T-cell (primary cell): Measurements from ENCODE around the gene ZBTB14. TPM values are rescaled to one million over a fixed set of nuclear protein-coding genes. Genes with fewer than 3 reads are reported as not detected.
A peak's percentile ranks its signal among the peaks of the same experiment; 100 is the strongest.

Experiments
- ATAC-seq, 4 experiments: fragments of 200-7000 bp in 3 of 4; fragments of 150-1000 bp in 1 of 4; cut with Tn5 transposase; replicated peaks in 1 of 4; 1 replicate in 3 of 4; 2 replicates in 1 of 4; pipeline ENCODE4 v1.10.0; 2021; ENCODE audit warnings: moderate library complexity in 3 of 4, mild to moderate bottlenecking in 2 of 4, moderate number of reproducible peaks in 1 of 4
- CTCF ChIA-PET, 2 donors: fragments of 300-600 bp; sonication (Branson Sonifier 250); formaldehyde crosslinking; loops; one replicate each; lab custom pipeline; 2022; ENCODE audit warnings: antibody characterized with exemption in 2 of 2; lab: Charles Lee
- POLR2A ChIA-PET, 2 donors: fragments of 300-600 bp; sonication (Branson Sonifier 250); formaldehyde crosslinking; loops; one replicate each; lab custom pipeline; 2022; ENCODE audit warnings: antibody characterized with exemption in 2 of 2; lab: Charles Lee
- DNase-seq, 35 experiments: peaks; one replicate each; pipeline versions ENCODE4 v3.0.0 to v3.0.0-alpha.2; 2013 to 2023
- H3K27ac ChIP-seq: one replicate; pipeline ENCODE4 v1.5.1; 2013; ENCODE audit warnings: low read length
- H3K27me3 ChIP-seq, 2 experiments: replicated peaks in 1 of 2; 1 replicate in 1 of 2; 2 replicates in 1 of 2; pipeline versions ENCODE4 v1.6.1 to v1.7.0; 2013; ENCODE audit warnings: low read length in 1 of 2, mixed read lengths in 1 of 2; ENCODE audit not compliant: control insufficient read depth in 2 of 2, insufficient read depth in 2 of 2; ENCODE audit errors: extremely low read depth in 1 of 2
- H3K36me3 ChIP-seq, 2 donors: 1 replicate in 1 of 2; 2 replicates in 1 of 2; pipeline versions ENCODE4 v1.6.1 to v1.7.0; 2013; ENCODE audit warnings: low read length in 1 of 2; ENCODE audit not compliant: control insufficient read depth in 2 of 2, insufficient read depth in 1 of 2; ENCODE audit errors: extremely low read depth in 1 of 2
- H3K4me1 ChIP-seq, 2 experiments: 1 replicate in 1 of 2; 2 replicates in 1 of 2; pipeline versions ENCODE4 v1.6.1 to v1.7.0; 2013; ENCODE audit warnings: low read length in 2 of 2, mixed read lengths in 1 of 2; ENCODE audit not compliant: insufficient read depth in 2 of 2, control insufficient read depth in 1 of 2; ENCODE audit errors: extremely low read depth in 1 of 2
- H3K4me3 ChIP-seq, 2 donors: 1 replicate in 1 of 2; 2 replicates in 1 of 2; pipeline versions ENCODE4 v1.5.1 to v1.7.0; 2013; ENCODE audit warnings: mild to moderate bottlenecking in 2 of 2, low read length in 1 of 2, moderate library complexity in 1 of 2; ENCODE audit not compliant: control insufficient read depth in 1 of 2; ENCODE audit errors: extremely low read depth in 1 of 2
- H3K9me3 ChIP-seq: 2 replicates; pipeline ENCODE4 v1.7.0; 2013
- H3K27ac Mint-ChIP-seq, 2 donors: one replicate each; pipeline ENCODE4 v1.8.0; 2020 to 2021; ENCODE audit warnings: mild to moderate bottlenecking in 2 of 2, mixed read lengths in 2 of 2
- H3K27me3 Mint-ChIP-seq, 2 donors: one replicate each; pipeline ENCODE4 v1.8.0; 2021 to 2022; ENCODE audit warnings: mixed read lengths in 2 of 2
- H3K36me3 Mint-ChIP-seq: one replicate; pipeline ENCODE4 v1.8.0; 2021; ENCODE audit warnings: mixed read lengths
- H3K4me1 Mint-ChIP-seq, 3 donors: one replicate each; pipeline ENCODE4 v1.8.0; 2020 to 2022; ENCODE audit warnings: mixed read lengths in 3 of 3, mild to moderate bottlenecking in 1 of 3
- H3K4me3 Mint-ChIP-seq, 3 donors: one replicate each; pipeline ENCODE4 v1.8.0; 2020 to 2022; ENCODE audit warnings: mild to moderate bottlenecking in 3 of 3, mixed read lengths in 3 of 3, moderate library complexity in 3 of 3
- H3K9me3 Mint-ChIP-seq, 3 donors: one replicate each; pipeline ENCODE4 v1.8.0; 2020 to 2022; ENCODE audit warnings: mixed read lengths in 3 of 3
- WGBS: methylation state at CpG from one replicate; pipeline ENCODE4 v1.1.5; 2013; ENCODE audit warnings: missing lambda C conversion rate; ENCODE audit not compliant: insufficient coverage; 5-methylcytosine and 5-hydroxymethylcytosine counted together
- total RNA-seq, 35 experiments: library from RNA in 6 of 35; stranded (reverse) in 6 of 35; fragments of 120-200 nt in 1 of 35; gene quantifications; one replicate each; pipeline versions ENCODE4 v1.2.1 to v1.2.4 and lab custom pipeline; 2013 to 2026

Gene ZBTB14
- total RNA-seq, 5 donors from 2014 or later (not counting 1 experiment from before 2014, with no cell fraction given), result 26.3 to 41.8 (median 37.0) TPM

DNA sequence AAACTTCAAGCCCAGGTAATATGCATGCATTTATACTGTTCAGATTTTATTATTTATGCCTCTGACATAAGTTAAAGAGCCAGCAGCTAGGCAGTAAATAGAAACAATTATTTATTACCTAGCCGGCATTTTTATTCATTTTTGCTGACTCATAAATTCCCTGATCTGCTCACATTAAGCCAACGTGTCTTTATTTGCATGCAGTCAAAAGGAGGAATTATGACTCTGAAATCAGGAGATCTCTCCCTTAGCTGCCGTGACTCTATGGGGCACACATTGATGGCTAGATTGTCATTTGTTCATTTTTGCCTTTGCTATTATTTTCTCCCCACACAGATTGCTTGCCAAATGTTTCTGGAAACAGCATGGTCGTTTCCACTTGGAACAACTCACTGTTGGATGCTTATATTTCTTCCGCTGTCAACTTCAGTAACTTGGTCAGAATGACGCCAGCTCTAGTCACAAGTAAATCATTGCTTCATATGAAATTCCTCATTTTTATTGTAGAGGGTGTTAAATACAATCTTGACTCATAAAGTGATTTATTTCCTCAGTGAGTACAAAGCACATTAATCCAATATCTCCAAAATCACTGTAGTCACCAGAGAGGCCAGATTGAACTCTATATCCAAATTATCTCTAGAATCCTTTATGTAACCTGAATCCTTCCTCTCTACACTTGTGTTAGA lies 15.9 kb upstream of the ZBTB14 start:
- H3K4me1 ChIP-seq, result peaks cover 4 to 6% of the 10 kb centered on the region in 2 experiments
- no peaks in the 10 kb centered on the region for H3K27me3 ChIP-seq
- 67% methylated on average over 1 of the region's 6 CpGs for WGBS
- ChIA-PET POLR2A (no interaction called here), CTCF (no interaction called here)
- no peak overlapping the region for H3K4me3 ChIP-seq
- H3K27ac ChIP-seq, result no peak overlapping the region
- no peaks in the 10 kb centered on the region for H3K9me3 Mint-ChIP-seq
- H3K36me3 Mint-ChIP-seq, result peaks cover 5% of the 10 kb centered on the region
- H3K9me3 ChIP-seq, result no peaks in the 10 kb centered on the region
- H3K27me3 Mint-ChIP-seq, result no peaks in the 10 kb centered on the region
- no peak for ATAC-seq
- no peaks in the 10 kb centered on the region for H3K36me3 ChIP-seq
- no peak overlapping the region for H3K27ac Mint-ChIP-seq
- H3K4me1 Mint-ChIP-seq, result peaks cover 26 to 27% (median 26%) of the 10 kb centered on the region in 3 donors
- no peak for DNase-seq
- H3K4me3 Mint-ChIP-seq, result peak overlapping the region in 1 of 3 donors; percentile 65

DNA sequence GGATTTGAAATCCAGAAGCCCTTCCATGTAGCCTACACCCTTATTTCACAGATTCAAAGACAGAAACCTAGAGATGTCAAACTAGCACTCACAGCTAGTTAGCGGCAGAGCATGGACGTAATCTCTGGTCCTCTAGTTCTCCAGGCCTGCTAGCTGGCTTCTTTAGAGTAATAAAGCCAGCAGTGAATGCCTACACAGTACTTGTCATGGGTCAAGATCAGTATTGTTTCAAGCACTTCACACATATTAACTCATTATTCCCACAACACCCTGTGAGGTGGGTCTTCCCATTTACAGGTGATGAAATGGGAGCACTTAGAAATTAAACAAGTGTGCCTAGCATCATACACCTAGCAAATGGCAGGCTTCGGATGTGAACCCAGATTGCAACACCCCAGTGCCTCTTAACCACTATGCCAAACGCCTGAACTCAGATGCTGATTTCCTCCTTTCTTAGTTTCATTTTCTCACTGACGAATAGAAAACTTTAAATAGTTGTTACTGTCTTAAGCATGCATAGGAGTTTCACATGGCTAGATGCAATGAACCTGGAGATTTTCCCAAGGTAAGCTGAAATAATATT lies 14.5 kb upstream of the ZBTB14 start:
- peak overlapping the region; percentile 40 to 53 for H3K4me3 ChIP-seq
- peak overlapping the region; percentile 90 to 93 for H3K27ac Mint-ChIP-seq
- peaks cover 5% of the 10 kb centered on the region for H3K36me3 Mint-ChIP-seq
- ATAC-seq (peak; percentile 92 to 98 (median 98)), DNase-seq (peak in 26 of 35 experiments; percentile 9 to 68 (median 29))
- H3K27me3 ChIP-seq, result no peaks in the 10 kb centered on the region
- no peaks in the 10 kb centered on the region for H3K27me3 Mint-ChIP-seq
- peaks cover 26 to 27% (median 26%) of the 10 kb centered on the region in 3 donors for H3K4me1 Mint-ChIP-seq
- POLR2A ChIA-PET, result no interaction called here
- no peaks in the 10 kb centered on the region for H3K36me3 ChIP-seq
- no peaks in the 10 kb centered on the region for H3K9me3 Mint-ChIP-seq
- H3K4me3 Mint-ChIP-seq, result peak overlapping the region; percentile 65 to 81 (median 75)
- H3K9me3 ChIP-seq, result no peaks in the 10 kb centered on the region
- H3K4me1 ChIP-seq, result peaks cover 4 to 6% of the 10 kb centered on the region in 2 experiments
- CTCF ChIA-PET, result interaction anchor here in 1 of 2 donors (0.6 kb wide), 1 partner anchor 1856 kb away, joined by 3 read pairs; no protein-coding TSS in a partner anchor
- H3K27ac ChIP-seq, result peak overlapping the region; percentile 60
- WGBS, result no CpG with 5 or more reads among the region's 5 CpGs

DNA sequence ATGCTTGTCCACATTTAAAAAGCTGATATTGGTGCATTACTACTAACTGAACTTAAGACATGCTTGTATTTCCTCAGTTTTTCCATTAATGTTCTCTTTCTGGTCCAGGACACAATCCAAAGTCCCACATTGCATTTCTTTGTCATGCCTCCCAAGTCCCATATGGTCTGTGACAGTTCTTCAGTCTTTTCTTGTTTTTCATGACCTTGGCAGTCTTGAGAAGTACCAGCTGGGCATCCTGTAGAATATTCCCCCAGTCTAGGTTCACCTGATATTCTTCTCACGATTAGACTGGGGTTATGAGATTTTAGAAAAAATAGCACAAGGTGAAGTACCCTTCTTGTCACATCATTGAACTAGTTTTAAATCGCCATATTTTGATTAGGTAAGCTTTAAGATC lies 10.3 kb upstream of the ZBTB14 start:
- CTCF ChIA-PET, result interaction anchor here in 1 of 2 donors (1.6 kb wide), 1 partner anchor 8 kb away, joined by 3 read pairs; no protein-coding TSS in a partner anchor
- H3K27me3 ChIP-seq, result peaks cover 0 to 2% of the 10 kb centered on the region in 2 experiments
- no CpG with 5 or more reads among the region's 2 CpGs for WGBS
- H3K36me3 ChIP-seq, result no peaks in the 10 kb centered on the region
- POLR2A ChIA-PET, result interaction anchor here in 1 of 2 donors (0.6 kb wide), 1 partner anchor 9 kb away, joined by 4 read pairs; no protein-coding TSS in a partner anchor
- Mint-ChIP-seq H3K4me1 (peaks cover 18 to 19% (median 18%) of the 10 kb centered on the region in 3 donors), H3K36me3 (no peaks in the 10 kb centered on the region), H3K4me3 (no peak overlapping the region), H3K27ac (no peak overlapping the region), H3K9me3 (no peaks in the 10 kb centered on the region), H3K27me3 (peaks cover 13 to 15% of the 10 kb centered on the region in 2 donors)
- DNase-seq (no peak), ATAC-seq (no peak)
- H3K27ac ChIP-seq, result no peak overlapping the region
- no peak overlapping the region for H3K4me3 ChIP-seq
- H3K9me3 ChIP-seq, result no peaks in the 10 kb centered on the region
- H3K4me1 ChIP-seq, result peaks cover 4 to 6% of the 10 kb centered on the region in 2 experiments

DNA sequence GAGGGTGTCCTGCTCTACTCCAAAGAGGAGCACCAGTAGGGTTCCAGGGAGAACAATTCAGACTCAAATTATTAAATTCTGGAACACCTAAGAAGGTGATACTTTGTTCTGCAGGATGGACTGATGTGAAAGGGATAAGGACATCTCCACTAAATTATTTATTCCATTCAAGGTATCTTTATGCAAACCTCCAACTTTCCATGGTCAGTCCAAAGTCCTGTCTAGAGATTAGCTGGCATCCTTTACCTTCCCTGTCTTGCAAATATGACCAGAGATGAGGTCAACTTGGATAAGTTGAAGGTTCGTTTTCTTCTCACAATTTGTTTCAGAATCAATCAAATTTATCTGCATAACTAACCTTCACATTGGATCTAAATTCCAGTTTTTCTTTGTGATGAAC lies 8.7 kb upstream of the ZBTB14 start:
- DNase-seq (no peak), ATAC-seq (no peak)
- POLR2A ChIA-PET, result interaction anchor here in 1 of 2 donors (0.6 kb wide), 1 partner anchor 125 kb away, joined by 3 read pairs; no protein-coding TSS in a partner anchor
- Histone ChIP-seq H3K4me1 (no peaks in the 10 kb centered on the region), H3K36me3 (no peaks in the 10 kb centered on the region), H3K27me3 (peaks cover 0 to 2% of the 10 kb centered on the region in 2 experiments), H3K27ac (no peak overlapping the region), H3K9me3 (no peaks in the 10 kb centered on the region), H3K4me3 (no peak overlapping the region)
- no CpG with 5 or more reads among the region's 1 CpG for WGBS
- no peaks in the 10 kb centered on the region for H3K9me3 Mint-ChIP-seq
- H3K36me3 Mint-ChIP-seq, result no peaks in the 10 kb centered on the region
- peaks cover 13 to 15% of the 10 kb centered on the region in 2 donors for H3K27me3 Mint-ChIP-seq
- peaks cover 2 to 3% (median 3%) of the 10 kb centered on the region in 3 donors for H3K4me1 Mint-ChIP-seq
- CTCF ChIA-PET, result interaction anchor here in 1 of 2 donors (1.6 kb wide), 1 partner anchor 10 kb away, joined by 3 read pairs; no protein-coding TSS in a partner anchor
- no peak overlapping the region for H3K27ac Mint-ChIP-seq
- no peak overlapping the region for H3K4me3 Mint-ChIP-seq

DNA sequence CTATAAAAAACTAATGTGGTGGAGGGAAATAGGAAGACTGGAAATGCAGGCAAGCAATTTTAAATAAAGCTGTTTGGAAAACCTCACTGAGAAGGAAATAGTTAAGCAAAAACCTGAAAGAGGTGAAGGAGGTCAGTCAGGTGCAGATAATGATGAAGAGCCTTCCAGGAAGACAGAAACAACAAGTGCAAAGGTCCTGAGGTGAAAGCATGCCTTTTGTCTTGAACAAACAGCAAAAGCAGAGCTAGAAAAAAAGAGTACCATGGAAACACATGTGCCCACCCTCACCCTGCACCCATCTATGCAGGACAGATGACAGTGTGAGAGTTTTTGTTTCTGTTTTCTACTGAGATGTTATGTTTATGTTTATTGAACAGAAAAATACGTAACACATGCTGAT lies 8.1 kb upstream of the ZBTB14 start:
- ChIA-PET POLR2A (interaction anchor here in 1 of 2 donors (0.6 kb wide), 1 partner anchor 125 kb away, joined by 3 read pairs; no protein-coding TSS in a partner anchor), CTCF (no interaction called here)
- Mint-ChIP-seq H3K9me3 (no peaks in the 10 kb centered on the region), H3K27me3 (peaks cover 13 to 15% of the 10 kb centered on the region in 2 donors), H3K27ac (no peak overlapping the region), H3K4me3 (no peak overlapping the region), H3K36me3 (no peaks in the 10 kb centered on the region), H3K4me1 (no peaks in the 10 kb centered on the region)
- peaks cover 0 to 2% of the 10 kb centered on the region in 2 experiments for H3K27me3 ChIP-seq
- H3K9me3 ChIP-seq, result no peaks in the 10 kb centered on the region
- H3K27ac ChIP-seq, result no peak overlapping the region
- H3K36me3 ChIP-seq, result no peaks in the 10 kb centered on the region
- H3K4me3 ChIP-seq, result no peak overlapping the region
- DNase-seq (no peak), ATAC-seq (no peak)
- no CpG with 5 or more reads among the region's 1 CpG for WGBS
- H3K4me1 ChIP-seq, result no peaks in the 10 kb centered on the region

DNA sequence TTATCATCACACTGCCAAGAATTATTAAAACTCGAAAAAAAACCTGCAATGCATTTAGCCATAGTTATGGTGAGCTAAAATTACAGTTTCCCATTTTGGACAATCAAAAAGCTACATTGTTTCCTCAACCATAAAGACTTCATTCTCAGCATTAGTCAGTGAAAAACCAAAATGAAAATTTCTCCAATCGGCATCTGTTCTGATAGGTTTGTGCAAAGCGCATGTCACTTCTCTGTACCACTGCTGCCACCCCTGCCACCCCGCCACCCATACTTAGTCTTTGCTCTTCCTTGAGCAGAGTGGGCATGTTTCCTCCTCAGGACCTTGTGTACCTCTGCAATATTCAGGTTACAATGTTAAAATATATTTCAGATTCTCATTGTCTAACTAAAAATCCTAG lies 7.1 kb upstream of the ZBTB14 start:
- Mint-ChIP-seq H3K4me1 (peaks cover 0 to 2% (median under 1%) of the 10 kb centered on the region in 3 donors), H3K36me3 (no peaks in the 10 kb centered on the region), H3K4me3 (no peak overlapping the region), H3K27ac (no peak overlapping the region), H3K27me3 (peaks cover 13 to 15% of the 10 kb centered on the region in 2 donors), H3K9me3 (no peaks in the 10 kb centered on the region)
- POLR2A ChIA-PET, result no interaction called here
- 100% methylated on average over 2 of the region's 4 CpGs for WGBS
- CTCF ChIA-PET, result interaction anchor here (0.6 to 1.0 kb wide), 2 partner anchors 12 to 1775 kb away, joined by 3 to 5 read pairs; no protein-coding TSS in a partner anchor
- no peaks in the 10 kb centered on the region for H3K36me3 ChIP-seq
- no peaks in the 10 kb centered on the region for H3K9me3 ChIP-seq
- H3K4me1 ChIP-seq, result peaks cover 0 to under 1% of the 10 kb centered on the region in 2 experiments
- no peak overlapping the region for H3K4me3 ChIP-seq
- ATAC-seq (no peak), DNase-seq (no peak)
- H3K27me3 ChIP-seq, result peaks cover 0 to 2% of the 10 kb centered on the region in 2 experiments
- no peak overlapping the region for H3K27ac ChIP-seq
